GM21381 (cell line): Measurements from ENCODE around the gene TUBA1C.
A peak's percentile ranks its signal among the peaks of the same experiment; 100 is the strongest.
"Not testable (repeated sequence)": the region's sequence is repeated elsewhere in the genome, so short reads cannot be mapped to it uniquely, and the experiment has no call there.

Source experiments
- ATAC-seq: cut with Tn5 transposase; IDR thresholded peaks from one replicate; pipeline ENCODE4 v1.9.1; 2021; ENCODE audit warnings: mild to moderate bottlenecking, moderate library complexity; ENCODE audit not compliant: unreplicated experiment

TUBA1C gene

DNA sequence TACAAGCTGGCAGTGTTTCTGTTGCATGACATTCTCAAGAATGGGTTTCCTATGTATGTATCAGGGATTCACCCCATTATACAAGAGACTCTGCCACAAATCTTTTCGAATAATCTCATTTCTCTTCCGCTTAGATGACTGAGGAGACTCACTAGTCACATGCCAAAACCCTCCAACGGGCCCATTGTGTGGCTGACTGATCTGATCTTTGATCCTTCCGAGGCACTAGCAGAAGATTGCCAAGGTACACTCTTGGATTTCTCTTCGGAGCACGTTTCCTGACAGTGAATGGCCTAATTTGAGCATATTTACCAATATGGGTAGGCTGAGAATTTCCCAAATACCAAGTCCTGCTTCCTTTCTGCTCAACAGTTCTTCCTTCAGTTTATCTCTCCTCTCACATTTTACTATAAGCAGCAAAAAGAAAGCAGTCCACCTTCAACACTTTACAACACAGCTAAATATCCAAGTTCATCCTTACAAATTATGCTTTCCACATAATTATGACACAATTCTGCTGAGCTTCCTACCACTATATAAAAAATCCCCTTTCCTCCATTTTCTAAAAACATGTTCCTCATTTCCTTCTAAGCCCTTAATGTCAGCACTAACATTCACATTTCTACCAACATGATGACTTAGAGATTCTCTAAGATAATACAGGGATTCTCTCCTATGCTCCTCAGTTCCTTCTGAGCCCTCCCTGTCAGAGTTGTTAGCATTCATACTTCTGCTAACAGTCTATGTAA, 41.1 kb downstream of the TUBA1C start:
- no peak for ATAC-seq

DNA sequence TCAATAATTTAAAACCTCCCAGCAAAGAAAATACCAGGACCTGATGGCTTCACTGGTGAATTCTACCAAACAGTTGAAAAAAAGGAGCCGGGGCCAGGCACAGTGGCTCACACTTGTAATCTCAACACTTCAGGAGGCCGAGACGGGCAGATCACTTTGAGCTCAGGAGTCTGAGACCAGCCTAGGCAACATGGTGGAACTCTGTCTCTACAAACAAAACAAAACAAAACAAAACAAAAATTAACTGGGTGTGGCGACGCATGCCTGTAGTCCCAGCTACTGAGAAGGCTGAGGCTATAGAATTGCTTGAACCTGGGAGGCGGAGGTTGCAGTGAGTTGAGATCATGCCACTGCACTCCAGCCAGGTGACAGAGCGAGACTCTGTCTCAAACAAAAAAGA, 44.5 kb downstream of the TUBA1C start:
- no peak for ATAC-seq

DNA sequence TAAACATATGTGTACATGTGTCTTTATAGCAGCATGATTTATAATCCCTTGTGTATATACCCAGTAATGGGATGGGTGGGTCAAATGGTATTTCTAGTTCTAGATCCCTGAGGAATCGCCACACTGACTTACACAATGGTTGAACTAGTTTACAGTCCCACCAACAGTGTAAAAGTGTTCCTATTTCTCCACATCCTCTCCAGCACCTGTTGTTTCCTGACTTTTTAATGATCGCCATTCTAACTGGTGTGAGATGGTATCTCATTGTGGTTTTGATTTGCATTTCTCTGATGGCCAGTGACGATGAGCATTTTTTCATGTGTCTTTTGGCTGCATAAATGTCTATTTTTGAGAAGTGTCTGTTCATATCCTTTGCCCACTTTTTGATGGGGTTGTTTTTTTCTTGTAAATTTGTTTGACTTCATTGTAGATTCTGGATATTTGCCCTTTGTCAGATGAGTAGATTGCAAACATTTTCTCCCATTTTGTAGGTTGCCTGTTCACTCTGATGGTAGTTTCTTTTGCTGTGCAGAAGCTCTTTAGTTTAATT, 45.6 kb downstream of the TUBA1C start:
- not testable (repeated sequence) for ATAC-seq

DNA sequence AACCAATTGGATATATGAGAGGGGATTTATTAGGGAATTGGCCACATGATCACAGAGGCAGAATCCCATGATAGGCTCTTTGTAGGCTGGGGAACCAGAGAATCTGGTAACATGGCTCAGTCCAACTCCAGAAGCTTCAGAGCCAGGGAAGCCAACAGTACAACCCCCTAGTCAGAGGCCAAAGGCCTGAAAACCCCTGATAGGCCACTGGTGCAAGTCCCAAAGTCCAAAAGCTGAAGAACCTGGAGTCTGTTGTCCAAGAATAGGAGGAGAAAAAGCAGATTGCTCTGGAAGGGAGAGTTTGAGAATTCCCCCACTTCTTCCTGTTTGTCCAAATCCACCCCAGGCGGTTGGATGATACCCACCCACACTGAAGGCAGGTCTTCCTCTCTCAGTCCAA, 49.9 kb downstream of the TUBA1C start:
- no peak for ATAC-seq

DNA sequence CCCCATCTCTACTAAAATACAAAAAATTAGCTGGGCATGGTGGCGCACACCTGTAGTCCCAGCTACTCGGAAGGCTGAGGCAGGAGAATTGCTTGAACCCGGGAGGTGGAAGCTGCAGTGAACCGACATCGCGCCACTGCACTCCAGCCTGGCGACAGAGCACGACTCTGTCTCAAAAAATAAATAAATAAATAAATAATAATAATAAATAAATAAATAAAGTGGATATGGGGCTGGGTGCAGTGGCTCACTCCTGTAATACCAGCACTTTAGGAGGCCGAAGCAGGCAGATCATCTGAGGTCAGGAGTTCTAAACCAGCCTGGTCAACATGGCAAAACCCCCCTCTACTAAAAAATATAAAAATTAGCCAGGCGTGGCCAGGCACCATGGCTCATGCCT, 52.2 kb downstream of the TUBA1C start:
- not testable (repeated sequence) for ATAC-seq

DNA sequence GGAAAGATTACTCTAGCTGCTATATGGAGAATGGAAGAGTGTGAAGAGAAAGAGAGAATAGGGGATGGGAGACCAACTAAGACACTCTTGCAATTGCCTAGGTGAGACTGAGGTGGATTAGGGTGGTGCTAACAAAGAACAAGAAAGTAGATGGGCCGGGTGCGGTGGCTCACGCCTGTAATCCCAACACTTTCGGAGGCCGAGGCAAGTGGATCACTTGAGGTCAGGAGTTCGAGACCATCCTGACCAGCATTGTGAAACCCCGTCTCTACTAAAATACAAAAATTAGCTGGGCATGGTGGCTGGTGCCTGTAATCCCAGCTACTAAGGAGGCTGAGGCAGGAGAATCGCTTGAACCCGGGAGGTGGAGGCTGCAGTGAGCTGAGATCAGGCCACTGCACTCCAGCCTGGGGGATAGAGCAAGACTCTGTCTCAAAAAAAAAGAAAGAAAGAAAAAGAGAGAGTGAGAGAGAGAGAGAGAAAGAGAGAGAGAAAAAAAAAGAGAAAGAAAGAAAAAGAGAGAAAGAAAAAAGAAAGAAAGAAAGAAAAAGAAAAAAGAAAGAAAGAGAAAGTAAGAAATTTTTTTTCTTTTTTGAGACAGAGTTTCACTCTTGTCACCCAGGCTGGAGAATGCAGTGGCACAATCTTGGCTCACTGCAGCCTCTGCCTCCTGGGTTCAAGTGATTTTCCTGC, 55.7 kb downstream of the TUBA1C start:
- ATAC-seq: not testable (repeated sequence)

DNA sequence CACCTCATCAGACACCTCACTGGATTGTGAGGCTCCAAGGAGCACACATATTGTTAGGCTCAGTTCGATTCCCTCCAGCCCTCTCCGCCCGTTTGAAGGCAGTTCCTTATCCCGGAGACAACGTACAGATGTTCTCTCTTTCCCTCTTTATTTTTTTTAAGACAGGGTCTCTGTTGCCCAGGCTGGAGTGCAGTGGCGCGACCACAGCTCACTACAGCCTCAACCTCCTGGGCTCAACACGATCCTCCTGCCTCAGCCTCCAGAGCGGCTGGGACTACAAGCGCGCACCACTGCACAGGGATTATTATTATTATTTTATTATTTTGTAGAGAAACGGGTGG, 57.5 kb downstream of the TUBA1C start:
- no peak for ATAC-seq

DNA sequence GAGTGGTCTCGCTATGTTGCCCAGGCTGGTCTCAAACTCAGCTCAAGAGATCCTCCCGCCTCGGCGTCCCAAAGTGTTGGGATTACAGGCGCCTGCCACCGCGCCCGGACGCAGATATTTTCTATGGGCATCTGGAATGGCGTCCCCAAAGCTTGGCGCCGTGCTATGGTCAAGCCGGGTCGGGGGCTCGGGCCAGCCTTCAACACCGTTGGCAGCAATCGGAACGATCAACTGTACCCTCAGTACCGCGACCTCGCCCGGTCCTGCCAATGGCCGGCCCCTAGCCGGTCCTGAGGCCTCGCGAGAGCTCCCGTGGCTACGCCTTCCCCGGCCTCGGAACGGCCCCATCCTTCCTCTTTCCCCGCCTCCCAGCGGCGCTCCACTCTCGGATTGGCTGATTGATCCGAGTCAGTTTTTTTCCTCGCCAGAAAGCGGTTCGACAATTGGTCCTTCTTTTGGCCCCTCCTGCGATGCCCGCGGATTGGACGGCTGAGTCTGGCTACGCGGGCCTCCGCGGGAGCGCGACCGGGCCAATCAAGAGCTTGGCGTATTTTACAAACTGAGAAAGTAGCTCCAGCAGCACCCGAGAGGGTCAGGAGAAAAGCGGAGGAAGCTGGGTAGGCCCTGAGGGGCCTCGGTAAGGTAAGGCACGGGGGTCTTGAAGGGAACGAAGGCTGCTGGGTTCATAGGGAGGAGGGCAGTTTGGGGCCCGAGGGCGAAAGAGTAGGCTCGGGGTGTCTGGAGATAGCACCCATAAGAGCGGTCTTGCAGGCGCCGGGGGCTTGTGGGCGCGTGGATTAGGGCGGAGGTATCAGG, 58.0 kb downstream of the TUBA1C start, which contains the start of gene TROAP:
TROAP (plus strand) TSS at position 548 of the 816 bp plus-strand sequence. CDS start 354 bp downstream, outside the sequence.
- peak; percentile 98 for ATAC-seq

DNA sequence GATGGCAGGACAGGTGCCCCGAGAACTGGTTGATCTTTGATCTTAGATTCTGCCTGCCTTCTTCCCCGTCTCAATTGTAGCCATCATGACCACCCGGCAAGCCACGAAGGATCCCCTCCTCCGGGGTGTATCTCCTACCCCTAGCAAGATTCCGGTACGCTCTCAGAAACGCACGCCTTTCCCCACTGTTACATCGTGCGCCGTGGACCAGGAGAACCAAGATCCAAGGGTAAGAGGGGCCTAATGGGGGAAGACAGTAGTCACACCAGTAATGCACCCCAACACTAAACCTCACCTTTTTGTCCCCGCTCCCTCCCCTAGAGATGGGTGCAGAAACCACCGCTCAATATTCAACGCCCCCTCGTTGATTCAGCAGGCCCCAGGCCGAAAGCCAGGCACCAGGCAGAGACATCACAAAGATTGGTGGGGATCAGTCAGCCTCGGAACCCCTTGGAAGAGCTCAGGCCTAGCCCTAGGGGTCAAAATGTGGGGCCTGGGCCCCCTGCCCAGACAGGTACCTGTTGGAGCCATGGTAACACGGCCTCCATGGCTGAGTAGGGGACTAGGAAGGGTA, 58.7 kb downstream of the TUBA1C start:
- ATAC-seq: no peak
